Measurements from ENCODE around the gene WDR35.
A peak's percentile ranks its signal among the peaks of the same experiment; 100 is the strongest.
"Not testable (repeated sequence)": the region's sequence is repeated elsewhere in the genome, so short reads cannot be mapped to it uniquely, and the experiment has no call there.

WDR35 gene

DNA sequence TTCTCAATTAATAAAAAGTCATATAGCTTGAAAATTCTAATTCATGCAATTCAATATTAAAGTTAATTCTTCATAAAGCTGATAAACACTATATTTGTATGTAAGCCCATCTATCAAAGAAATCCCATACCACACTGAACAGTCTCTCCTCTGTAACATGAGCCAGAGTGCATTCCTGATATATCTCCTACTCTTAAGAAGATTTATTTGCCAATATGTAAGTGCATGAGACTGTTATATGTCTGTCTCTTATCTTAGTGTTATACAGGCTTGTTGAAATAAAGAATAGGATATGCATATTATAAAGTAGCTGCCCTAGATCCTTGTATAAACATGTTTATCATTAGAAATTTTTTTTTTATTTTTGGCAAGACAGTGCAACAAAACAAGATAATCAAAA, 47.7 kb downstream of the WDR35 start:
- DNase-seq (ENCODE audit: low read depth in 2 of 2) = no peak

DNA sequence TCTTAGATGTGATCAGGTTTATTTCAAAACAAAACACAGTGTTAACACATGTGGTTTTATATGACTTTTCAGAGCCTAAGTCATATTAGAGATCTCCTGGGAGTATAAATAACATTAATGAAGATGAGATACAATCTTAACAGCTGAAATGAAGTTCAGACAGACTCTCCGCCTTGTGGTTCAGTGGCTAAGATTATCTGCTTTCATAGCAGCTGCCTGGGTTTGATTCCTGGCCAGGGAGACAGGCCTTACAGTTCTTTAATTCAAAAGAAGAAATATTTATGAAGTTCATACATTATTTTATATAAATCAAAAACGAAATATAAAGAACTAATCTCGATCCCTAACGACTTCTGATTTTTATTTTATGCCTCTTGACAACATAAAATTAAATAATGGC, 52.9 kb downstream of the WDR35 start:
- DNase-seq (ENCODE audit: low read depth in 2 of 2) = no peak

DNA sequence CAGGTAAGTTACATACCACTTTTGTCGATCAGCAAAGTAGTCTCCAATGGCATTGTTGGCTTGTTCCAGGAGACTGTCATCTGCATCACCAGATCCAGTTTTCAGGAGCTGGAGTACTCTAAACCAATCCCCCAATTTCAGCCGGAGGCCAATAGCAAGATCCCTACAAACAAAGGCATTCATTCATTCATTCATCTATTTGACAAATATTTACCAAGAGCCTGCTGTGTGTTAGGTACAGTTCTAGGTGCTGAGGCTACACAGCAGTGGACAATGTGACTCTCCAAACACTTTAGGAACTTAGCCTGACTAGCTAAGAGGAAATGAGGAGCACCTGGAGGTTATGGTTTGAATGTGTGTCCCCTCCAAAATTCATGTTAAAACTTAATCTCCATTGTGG, 53.7 kb downstream of the WDR35 start:
- no peak for DNase-seq (ENCODE audit: low read depth in 2 of 2)

DNA sequence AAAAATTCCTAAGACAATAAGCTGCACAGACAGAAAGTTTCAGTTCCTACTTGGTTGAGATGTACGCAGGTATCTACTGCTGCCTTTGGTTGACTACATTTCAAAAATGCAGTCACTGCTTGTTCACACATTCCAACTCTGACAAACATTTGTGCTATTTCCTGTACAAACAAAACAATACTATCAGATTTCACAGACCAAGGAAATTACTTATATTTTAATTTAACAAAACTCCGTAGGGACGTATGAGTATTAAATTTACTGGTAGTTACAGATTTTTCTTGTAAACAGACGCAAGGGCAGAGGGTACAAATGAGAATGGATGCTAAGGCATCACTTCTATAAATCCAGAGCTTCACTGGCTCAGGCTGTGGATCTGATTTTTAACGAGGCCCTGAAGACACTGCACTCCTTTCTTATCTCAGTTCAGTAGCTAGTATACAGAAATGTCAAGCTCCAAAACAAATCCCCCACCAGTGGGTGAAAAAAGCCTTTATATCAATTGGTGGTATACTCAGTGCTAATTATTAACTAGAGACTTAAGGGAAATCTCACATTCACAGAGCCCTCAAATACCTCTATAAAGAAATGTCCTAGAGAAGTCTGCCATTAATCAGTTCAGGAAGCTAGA, 56.4 kb downstream of the WDR35 start:
- no peak for DNase-seq (ENCODE audit: low read depth in 2 of 2)

DNA sequence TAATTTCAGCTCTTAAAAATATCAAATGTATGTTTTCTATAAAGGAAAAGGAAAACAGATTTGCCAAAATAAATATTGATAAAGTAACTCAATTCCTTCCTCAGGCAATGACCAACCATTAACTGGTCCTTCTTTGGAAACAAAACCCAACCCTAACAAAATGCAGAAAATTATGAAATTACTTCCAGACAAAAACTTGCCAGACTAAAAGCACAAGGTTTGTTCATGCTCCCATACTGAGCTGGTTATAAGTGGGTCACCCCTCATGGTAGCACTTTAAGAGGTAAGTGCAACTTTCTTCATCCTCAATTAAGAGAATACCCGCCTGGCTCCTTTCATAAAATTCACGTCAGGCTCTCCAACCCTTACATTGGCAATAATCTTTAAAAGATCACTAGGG, 57.0 kb downstream of the WDR35 start:
- no peak for DNase-seq (ENCODE audit: low read depth in 2 of 2)

DNA sequence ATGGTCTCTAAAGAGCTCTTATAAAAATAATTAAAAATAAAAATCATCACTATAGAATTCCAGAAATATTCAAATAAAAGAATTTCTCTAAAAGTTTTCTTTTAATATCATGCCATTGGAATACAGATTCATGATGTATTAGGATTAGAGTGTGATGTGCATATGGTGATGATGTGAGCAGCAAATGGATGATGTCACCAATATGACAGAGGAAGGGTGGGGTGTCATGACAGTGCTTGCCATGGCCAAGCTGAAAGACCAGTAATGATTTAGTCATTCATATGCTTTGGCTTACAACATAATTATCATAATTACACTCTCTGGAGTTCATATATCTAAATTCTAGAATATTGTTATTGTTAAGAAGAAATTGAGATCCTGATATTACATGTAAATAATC, 60.7 kb downstream of the WDR35 start:
- DNase-seq (ENCODE audit: low read depth in 2 of 2) = no peak

DNA sequence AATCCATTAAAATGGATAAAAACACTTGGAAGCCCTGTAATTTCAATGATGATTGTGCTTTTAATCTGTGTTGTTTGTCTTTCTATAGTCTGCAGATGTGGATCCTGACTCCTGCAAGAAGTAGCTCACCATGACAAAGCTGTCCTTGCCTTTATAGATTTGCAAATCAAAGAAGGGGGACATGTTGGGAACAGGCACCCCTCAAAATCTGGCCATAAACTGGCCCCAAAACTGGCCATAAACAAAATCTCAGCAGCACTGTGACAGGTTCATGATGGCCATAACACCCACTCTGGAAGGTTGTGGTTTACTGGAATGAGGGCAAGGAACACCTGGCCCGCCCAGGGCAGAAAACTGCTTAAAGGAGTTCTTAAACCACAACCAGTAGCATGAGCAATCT, 62.1 kb downstream of the WDR35 start:
- not testable (repeated sequence) for DNase-seq (ENCODE audit: low read depth in 2 of 2)

DNA sequence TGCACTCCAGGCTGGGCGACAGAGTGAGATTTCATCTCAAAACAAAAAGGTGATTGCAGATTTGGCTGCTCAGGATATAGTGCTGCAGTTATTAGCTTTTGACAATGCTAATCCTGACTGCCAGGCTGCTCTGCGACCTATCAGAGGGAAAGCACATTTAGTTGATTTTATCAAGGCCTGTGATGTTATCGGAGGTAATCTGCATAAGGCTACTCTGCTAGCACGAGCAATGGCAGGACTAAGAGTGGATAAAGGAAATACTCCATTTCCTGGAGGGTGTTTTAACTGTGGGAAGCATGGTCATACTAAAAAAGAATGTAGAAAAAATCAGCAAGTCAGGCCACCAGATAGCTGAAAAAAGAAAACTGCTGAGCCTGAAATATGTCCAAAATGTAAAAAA, 65.4 kb downstream of the WDR35 start:
- DNase-seq (ENCODE audit: low read depth in 2 of 2) = not testable (repeated sequence)

DNA sequence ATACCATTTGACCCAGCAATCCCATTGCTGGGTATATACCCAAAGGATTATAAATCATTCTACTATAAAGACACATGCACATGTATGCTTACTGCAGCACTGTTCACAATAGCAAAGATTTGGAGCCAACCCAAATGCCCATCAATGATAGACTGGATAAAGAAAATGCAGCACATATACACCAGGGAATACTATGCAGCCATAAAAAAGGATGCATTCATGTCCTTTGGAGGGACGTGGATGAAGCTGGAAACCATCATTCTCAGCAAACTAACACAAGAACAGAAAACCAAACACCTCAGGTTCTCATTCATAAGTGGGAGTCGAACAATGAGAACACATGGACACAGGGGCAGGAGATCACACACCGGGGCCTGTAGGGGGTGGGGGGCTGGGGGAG, 67.7 kb downstream of the WDR35 start:
- DNase-seq (ENCODE audit: low read depth in 2 of 2) = not testable (repeated sequence)

DNA sequence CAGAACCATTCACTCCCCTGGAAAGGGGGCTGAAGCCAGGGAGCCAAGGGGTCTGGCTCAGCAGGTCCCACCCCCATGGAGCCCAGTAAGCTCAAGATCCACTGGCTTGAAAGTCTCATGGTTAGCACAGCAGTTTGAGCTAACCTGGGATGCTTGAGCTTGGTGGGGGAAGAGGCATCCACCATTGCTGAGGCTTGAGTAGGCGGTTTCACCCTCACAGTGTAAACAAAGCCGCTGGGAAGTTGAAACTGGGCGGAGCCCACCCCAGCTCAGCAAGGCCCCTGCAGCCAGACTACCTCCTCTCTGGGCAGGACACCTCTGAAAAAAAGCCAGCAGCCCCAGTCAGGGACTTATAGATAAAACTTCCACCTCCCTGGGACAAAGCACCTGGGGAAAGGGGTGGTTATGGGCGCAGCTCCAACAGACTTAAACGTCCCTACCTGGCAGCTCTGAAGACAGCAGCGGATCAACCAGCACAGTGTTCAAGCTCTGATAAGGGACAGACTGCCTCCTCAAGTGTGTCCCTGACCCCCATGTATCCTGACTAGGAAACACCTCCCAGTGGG, 73.4 kb downstream of the WDR35 start:
- DNase-seq (ENCODE audit: low read depth in 2 of 2) = no peak

DNA sequence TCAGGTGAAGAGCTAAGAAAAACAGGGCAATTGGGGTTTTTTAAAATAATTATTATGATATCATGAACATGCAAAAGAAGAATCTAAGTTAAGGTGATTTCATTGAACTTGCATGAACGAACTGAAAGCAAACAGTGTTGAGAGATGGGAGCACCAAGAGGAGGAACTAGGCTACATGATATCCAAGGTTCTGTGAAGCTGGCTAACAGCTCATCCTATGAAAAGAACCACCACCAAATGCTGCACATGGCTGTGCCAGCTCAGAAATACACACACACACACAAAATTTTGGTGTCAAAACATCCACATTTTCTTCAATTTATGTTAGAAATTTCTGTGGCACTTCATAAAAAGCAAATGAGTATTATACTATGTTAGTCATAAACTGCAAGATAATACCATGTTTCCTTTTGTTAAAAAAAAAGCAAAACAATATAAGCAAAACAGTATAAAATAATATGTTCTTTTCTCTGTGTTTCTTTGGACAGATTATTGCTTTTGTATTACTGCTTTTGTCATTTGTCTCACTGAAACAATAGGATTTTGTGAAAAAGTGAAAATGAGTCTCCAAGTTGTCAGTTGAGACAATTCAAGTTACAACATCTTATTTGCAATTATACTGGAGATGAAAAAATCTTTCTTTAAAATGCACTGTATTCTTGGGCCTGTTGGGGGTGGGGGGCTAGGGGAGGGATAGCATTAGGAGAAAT, 75.5 kb downstream of the WDR35 start:
- no peak for DNase-seq (ENCODE audit: low read depth in 2 of 2)

DNA sequence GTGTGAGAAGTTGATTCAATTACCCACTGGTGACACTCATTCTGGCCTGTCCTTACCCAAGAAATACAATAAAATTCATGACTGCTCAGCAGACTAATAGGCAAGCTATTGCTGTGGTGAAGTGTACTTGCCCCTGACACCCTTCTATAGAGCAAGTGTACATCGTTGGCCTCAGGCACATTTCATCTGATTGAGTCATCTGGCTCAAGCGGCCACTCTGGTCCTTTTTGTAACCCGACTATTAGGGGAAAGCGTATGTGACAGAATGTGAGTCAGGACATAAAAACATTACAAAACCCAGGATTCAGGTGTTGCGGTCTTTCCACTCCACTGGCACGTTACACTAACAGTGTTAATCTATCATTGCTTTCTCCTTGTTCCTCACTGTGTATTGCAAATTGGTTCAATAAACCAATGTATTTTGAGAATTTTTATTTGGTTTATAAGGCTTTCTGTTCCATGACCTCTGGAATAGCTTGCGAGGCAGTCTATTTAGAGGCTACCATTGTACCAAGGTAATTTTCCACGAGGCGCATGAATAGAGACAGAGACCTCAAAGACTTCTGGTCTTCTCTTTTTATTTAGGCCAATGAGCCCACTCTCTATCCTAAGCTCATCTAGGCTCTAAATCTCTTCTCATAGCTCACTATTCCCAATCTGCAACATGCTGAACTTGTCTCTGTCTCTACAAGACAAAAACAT, 77.9 kb downstream of the WDR35 start:
- no peak for DNase-seq (ENCODE audit: low read depth in 2 of 2)

DNA sequence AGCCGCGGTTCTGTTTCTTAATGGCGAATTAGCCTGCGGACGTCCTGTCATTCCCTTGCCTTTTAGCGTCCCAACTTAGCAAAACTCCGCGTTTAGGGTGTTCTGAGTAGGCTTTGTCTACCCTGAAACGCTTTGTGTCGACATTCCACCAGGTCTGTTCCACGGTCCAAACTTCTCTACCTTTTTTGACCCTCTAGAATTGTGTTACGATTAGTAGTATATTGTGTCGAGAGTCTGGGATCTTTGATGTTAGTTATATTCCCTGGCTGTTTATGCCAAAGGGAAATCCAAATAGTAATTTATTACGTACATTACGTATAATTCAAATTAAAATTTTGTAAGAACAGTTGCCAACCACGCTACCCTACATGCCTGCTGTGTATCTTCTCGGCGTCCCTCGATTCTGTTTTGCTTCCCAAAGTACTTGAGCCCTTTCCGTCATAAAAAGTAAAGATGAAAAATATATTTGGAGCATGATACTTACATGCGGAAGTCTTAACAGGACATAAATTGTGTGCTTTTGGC, 87.6 kb downstream of the WDR35 start:
- DNase-seq (ENCODE audit: low read depth in 2 of 2) = no peak

DNA sequence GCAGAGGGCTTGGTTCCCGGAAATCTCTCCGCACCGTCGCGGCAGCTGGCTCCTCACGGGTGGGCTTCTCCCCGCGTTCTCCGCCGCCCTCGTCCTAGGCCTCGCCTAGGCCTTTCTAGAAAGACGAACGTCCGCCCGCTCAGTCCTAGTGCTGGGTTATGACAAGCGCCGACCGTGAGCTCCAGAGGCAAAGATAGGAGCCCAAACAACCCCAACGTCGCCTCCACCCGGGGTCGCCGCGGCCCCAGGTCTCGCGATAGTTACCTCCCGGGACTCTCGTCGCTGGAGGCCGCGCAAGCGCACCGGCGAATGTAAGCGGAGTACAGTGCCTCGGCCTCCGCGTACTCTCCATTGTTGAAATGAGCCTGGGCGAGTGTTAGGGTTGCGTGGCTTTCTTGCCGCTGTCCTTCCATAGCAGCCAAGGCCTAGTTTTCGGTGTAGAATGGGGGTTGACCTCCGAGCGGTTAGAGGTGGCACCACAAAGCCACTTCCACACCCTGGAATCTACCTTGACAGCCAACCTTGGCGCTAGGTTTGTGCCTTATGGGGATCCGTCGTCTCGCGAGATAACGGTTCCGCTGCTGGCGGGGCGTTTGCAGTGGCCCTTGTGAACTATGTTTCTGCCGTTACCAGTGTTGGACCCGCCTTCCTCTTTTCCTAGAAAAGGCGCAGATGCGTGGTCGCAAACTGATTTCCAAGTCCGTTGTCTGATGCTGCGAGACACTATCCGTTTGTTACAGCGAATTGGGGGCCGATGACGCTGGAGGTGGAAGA, 88.3 kb downstream of the WDR35 start, which contains the start of gene TTC32:
TSS of gene TTC32 (minus strand) at position 542 of the 774 bp plus-strand sequence. CDS start at position 413, 129 bp downstream.
- DNase-seq (ENCODE audit: low read depth in 2 of 2) = peak; percentile 81 to 88

DNA sequence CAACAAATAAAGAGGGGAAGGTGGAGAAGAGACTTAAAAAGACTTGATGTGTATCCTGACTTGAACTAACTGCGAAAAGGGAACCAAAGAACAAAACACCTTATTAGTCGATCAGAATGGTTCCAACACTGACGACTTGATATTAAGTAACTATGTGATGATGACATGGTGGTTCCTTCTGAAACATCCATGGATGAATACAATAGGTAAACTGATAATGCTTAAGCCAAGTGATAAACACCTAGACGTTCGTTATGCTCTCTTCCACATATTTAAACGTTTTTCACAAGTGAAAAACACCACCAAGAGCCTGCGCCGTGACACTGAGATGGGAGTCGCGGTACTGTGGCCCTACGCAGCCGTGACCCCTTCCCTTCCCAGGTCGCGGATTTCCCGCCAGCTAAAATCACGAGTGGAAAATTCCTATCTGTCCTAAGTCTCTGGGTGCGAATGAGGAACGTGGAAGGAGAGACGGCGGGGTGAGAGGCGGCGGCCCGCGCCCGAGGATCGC, 88.9 kb downstream of the WDR35 start:
- DNase-seq (ENCODE audit: low read depth in 2 of 2) = no peak

DNA sequence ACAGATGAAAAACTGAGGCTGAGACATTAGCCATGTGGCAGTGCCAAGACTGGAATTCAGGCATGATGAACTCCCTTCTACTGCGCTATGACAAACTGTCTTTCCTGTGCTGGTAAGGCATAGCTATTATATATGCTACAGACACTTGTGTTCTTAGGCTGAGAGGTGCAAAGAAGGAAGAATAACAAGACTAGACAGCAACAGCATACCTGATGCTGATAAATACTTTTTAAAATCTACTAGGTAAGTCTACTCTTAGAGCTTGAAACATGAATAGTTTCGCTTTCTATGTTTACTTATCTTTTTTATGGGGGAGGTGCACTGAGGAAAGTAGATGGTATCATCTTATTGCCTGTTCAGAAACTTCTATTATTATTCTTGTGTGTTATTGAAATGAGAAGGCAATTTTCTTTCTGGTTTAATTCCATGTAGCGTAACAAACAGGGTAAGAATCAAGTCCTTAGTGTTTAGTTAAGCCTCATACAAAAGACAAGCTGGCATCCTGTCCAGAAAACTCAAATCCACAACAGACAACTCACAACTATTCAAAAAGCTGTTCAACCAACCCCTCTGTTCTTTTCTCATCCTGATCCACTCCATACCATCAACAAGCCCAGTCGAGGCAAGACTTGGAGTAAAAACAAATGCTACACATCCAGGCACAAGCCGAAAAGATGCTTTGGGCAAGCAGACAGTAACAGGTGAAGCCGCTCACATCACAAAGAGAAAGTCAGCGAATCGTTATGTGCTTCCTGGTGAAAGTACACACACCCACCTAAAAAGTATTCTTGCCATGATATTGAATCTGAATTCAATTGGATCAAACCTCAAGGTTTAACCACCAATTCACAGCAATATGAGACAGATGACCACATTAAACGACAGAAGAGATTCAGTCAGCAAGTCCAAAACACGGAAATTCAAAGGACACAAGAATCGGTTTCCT, 89.6 kb downstream of the WDR35 start:
- no peak for DNase-seq (ENCODE audit: low read depth in 2 of 2)

DNA sequence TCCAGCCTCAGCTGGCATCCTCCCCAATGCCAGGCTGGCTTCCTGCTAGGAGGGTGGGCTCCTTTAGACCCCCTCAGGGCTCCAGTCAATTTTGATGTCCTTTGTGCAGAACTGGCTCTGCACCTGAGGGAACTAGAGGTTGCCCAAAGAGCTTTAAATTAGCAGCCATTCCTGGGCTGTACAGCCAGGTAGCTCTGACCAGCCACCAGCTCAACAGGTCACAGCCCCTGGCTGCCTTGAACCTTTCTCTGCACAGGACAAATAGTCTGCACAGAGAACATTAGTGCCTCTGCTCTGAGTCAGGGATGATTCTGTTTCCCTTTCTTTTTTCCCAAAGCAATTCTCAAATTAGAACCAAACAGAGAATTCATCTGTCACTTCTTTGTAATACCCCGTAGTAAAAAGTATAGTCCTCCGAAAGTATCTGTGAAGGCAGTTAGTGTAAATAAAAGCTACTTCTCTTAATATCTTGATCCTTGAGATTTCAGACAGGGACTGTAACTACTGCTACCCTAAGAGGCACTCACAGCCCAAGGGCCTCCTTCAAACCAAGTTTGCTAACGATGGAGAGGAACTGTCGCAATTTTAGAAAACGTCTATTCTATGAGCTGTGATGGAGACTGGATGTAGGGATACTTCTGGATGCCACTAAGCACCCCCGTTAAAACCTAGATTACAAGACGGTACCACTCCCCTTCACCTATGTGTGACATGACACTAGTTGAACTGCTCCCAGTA, 91.1 kb downstream of the WDR35 start:
- no peak for DNase-seq (ENCODE audit: low read depth in 2 of 2)

DNA sequence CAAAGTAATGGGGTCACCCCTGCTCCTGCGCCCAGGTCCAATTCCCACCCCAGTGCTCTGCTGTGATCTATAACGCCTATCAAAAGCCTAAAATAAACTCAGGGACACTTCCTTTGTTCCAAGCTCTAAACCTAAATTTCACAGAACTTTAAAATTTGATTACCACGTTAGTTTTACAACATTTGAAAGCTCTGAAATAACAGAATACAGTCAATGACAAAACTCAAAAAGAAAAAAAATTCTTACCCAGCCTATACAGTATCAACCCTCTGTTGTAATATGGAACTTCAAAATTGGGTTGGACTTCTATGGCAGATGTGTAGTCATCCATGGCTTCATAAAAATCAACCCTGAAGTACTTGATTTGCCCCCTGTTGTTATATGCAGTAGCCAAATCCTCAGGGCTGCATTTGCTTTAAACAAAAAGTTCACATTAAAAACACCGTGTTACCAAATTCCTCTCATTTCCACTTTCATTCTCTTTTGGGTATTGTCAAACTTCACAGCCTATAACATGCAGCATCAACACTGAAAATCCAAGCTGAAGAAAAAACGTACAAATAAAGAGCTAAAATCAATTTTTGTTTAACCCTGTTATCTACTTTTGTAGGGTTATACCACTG, 92.2 kb downstream of the WDR35 start:
- no peak for DNase-seq (ENCODE audit: low read depth in 2 of 2)

DNA sequence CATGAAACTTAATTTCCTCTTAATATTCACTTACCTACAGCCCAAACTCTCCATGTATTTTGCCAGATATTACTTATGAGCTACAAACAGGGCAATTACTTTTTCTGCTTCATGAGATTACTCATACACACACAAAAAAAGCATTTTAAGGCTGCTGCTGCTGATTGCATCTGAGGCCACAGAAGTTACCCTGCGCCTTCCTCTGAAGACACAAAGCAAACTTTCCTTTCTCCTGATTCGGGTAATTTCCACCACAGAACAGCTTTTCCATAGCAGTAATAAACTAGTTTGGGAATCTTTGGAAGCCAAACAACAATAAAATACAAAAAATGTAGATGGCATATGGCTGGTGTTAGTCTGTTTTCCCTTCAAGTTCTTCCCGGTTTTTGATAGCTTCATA, 94.4 kb downstream of the WDR35 start:
- no peak for DNase-seq (ENCODE audit: low read depth in 2 of 2)
